Measurements from ENCODE around the gene PPARD.
"Not testable (repeated sequence)": the region's sequence is repeated elsewhere in the genome, so short reads cannot be mapped to it uniquely, and the experiment has no call there.

Gene PPARD

DNA sequence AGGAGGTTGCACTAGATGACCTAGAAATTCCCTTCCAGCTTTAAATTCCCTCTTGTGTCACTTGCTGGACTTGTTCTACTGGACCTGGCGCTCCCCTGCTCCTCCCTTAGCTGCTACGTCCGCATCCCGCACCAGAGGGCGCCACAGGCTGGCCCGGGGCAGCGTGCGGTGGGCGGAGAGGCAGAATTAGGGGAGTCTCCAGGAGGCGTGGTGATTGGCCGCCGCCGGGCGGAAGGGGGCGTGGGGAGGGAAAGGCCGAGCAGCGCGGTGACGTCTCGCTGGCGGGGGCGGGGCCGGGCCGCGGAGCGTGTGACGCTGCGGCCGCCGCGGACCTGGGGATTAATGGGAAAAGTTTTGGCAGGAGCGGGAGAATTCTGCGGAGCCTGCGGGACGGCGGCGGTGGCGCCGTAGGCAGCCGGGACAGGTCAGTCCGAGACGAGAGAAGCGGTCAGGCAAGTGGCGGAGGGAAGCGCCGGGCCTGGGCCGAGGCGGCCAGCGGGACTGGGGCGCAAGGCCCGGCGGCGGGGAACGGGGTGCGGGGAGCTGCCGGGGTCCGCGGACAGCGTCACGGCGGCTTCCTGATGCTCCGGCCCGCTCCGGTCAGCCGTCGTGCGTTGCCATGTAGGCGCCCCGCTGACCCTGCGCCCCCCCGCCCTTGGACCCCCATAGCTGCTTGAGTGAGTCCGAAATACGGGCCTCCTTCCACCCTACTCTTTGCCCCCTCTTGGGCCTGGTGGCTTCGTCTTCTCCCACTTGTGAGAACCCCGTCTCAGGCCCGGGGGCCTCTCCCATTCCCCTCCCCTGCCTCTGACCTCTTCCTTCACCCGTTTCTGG is at the start of gene PPARD:
Gene PPARD, plus strand, starts transcription at position 301 of the 834 bp plus-strand sequence. CDS start 68,530 bp downstream, outside the sequence.
- peak; percentile 98 for DNase-seq (ENCODE audit: low spot score)

GRCh38 chr6:35293681-35294080 is 48.7 kb upstream of the PPARD start:
- no peak for DNase-seq (ENCODE audit: low spot score)

GRCh38 chr6:35294308-35294945 is 47.9 kb upstream of the PPARD start:
- DNase-seq (ENCODE audit: low spot score) = peak; percentile 32

DNA sequence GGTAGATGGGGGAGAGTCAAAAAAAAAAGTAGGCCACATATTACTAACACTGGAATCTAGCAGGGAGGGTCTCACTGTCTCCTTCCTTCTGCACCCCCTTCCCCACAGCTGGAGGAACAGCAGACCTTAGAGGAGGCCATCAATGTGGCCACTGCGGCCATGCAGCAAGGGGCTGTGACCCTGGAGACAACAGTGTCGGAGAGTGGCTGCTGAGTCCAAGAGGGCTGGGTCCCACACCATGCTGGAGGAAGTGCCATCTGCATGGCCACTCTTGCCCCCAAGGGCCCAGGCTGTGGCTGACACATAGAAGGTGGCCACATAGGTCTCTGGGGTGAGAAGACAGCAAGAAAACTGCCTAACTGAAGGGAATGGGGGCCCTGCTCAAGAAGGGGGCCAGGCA is 47.3 kb upstream of the PPARD start:
- no peak for DNase-seq (ENCODE audit: low spot score)

DNA sequence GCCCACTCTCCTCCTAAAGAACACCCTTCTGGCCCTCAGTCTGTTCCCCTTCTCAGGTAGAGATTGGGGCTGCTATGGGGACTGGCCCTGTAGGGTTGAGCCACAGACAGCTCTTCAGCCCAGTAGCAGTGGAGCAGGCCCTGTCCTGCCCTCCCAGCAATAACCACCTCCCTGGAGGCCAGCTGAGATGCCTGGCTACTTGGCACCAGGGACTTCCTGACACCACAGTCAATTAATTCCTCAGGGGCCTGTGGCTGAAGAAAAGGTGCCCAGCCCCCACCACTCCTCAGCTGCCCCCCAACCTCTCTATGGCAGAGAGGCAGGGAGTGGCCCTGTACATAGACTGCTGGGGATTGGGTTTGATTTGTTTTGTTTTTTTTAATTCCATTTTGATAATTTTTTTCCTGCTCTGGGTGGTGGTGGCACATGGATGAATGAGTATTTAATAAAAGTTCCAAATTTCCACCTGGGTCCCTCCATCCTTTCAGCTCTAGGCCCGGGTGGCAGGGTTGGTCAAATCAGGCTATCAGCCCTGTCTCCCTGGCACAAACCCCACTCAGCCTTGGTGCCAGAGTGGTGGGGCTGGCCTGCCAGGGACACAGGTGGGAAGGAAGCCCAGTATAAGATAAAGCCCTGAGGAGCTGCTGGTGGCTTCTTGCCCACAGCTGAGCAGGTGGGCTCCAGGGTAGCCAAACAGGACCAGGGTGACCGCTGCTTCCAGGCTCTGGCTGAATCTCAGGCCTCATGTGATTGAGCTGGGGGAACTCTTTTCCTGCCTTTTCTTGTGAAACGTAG is 46.6 kb upstream of the PPARD start:
- DNase-seq (ENCODE audit: low spot score) = no peak

GRCh38 chr6:35296931-35297600 is 45.3 kb upstream of the PPARD start:
- DNase-seq (ENCODE audit: low spot score) = no peak

- no peak for DNase-seq (ENCODE audit: low spot score)
These were observed 44.5 kb upstream of the PPARD start, which contains the start of gene DEF6 for GRCh38 chr6:35297601-35298481. Gene DEF6 (plus strand): TSS chr6:35297818. CDS start chr6:35297857, 39 bp downstream.

- DNase-seq (ENCODE audit: low spot score) = no peak
These were observed 43.7 kb upstream of the PPARD start for GRCh38 chr6:35298625-35299140.

DNA sequence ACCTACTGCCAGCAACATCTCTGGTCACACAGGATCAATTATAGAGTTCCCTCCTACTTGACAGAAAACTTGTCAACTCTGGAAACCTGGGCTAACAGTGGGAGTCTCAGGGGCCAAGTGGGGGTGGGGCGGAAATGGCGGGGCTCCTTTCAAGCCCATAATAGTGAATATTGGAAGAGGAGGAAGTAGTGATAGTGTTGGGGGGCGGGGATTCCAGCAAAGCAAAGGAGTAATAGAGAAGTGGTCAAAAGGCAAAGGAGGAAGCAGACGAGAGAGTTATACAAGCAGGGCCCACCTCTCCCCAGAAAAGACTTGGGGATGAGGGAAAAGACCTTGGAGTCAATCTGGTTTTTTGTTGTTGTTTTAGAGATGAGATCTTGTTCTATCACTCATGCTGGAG is 42.7 kb upstream of the PPARD start:
- DNase-seq (ENCODE audit: low spot score) = no peak

DNA sequence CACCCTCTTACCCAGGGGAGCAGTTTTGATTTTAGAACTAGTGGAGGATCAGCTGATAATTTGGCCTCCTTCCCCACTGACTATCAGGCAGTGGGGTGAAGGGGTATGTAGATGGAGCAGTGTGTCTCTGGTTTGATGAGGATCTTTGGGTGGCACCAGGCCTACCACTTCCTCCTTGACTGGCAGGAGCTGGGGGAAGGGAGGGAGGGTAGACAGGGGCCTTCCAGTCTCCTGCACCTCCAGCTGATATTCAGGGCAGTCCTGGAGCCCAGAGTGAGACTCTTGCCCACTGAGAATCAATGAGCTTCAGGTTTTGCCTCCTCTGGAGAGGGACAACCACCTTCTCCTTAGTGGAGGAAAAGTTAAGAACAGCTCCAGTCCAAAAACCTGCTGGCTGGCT is 41.5 kb upstream of the PPARD start:
- DNase-seq (ENCODE audit: low spot score) = no peak

DNA sequence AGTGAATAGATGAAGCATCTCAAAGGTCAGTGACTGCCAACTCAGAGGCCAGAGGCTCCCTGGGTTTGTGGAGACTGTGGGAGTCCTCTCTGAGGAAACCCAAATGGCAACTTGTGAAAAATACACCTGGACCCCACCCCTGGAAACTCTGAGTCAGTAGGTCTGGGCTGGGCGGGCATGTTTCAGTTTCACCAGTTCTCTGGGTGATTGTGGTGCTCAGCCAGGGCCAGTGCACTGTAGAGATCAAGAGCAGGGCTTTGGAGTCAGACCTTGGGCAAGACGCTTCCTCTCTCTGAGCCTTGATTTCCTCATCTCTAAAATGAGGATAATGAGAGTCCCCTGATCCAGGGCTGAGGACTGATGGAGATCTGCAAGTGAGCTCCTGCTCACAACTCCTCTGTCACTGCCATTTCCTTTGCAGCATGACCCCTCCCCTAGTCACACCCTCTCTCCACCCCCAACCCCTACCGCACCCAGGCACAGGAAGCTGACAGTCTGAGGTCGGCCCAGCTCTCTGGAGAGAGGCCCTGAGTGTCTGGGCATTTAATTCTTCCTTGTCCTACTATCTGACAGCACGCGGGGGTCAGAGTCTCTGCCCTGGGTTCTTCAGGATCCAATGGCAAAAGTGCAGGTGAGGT is 39.6 kb upstream of the PPARD start:
- no peak for DNase-seq (ENCODE audit: low spot score)

GRCh38 chr6:35304299-35304698 is 38.1 kb upstream of the PPARD start:
- DNase-seq (ENCODE audit: low spot score) = no peak

DNA sequence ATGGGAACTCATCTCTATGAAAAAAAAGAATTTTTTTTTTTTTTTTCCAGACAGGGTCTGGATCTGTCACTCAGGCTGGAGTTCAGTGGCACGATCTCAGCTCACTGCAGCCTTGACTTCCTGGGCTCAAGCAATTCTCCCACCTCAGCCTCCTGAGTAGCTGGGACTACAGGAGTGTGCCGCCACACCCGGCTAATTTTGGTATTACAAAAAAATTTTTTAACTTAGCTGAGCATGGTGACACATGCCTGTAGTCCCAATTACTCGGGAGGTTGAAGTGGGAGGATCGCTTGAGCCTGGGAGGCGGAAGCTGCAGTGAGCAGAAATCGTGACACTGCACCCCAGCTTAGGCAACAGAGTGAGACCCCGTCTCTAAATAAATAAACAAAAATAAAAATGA is 37.2 kb upstream of the PPARD start:
- no peak for DNase-seq (ENCODE audit: low spot score)

GRCh38 chr6:35307138-35307537 is 35.2 kb upstream of the PPARD start:
- DNase-seq (ENCODE audit: low spot score) = not testable (repeated sequence)

- DNase-seq (ENCODE audit: low spot score) = not testable (repeated sequence)
These were observed 33.8 kb upstream of the PPARD start for GRCh38 chr6:35308543-35308942.

DNA sequence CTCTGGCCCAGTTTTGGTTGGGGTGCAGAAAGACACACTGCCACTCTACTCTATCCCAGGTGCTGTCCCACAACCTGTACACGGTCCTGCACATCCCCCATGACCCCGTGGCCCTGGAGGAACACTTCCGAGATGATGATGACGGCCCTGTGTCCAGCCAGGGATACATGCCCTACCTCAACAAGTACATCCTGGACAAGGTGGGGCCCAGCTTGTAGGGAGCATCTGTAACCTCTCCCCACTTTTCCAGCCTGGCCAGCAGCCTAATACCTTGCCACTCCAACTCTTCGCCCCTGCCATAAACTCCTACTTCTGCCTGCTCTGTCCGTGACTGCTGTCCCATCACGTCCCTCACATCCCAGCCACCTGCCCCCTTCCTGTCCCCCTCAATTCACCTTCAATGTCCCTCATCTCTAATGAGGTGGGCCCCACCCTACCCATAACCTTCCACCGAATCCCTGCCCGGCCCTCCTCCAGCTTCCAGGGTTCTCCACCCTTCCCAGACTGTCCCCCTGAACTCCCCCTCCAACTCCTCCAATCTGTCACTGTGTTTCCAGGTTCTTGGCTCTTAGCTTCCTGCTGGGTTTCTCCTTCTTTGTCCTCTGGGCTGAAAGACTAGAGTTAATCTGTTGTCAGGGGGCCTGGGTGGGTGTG is 32.6 kb upstream of the PPARD start:
- DNase-seq (ENCODE audit: low spot score) = no peak

- DNase-seq (ENCODE audit: low spot score) = no peak
These were observed 32.0 kb upstream of the PPARD start for GRCh38 chr6:35310265-35310831.

- DNase-seq (ENCODE audit: low spot score) = no peak
These were observed 30.8 kb upstream of the PPARD start for GRCh38 chr6:35311390-35312075.

Data from hematopoietic multipotent progenitor cell treated with erythropoietin and hydrocortisone succinate and interleukin-3 and kit ligand, for 17 days (in vitro differentiated cells).